NCI-H2107 treated with DMSO at 0.1 percent for 48 hours (cell line): ENCODE results near the gene HIF1AN.

Experiments
- DNase-seq: peaks from one replicate; lab custom pipeline; 2025; ENCODE audit not compliant: unreplicated experiment; lab: John Stamatoyannopoulos, UW

The HIF1AN gene

DNA sequence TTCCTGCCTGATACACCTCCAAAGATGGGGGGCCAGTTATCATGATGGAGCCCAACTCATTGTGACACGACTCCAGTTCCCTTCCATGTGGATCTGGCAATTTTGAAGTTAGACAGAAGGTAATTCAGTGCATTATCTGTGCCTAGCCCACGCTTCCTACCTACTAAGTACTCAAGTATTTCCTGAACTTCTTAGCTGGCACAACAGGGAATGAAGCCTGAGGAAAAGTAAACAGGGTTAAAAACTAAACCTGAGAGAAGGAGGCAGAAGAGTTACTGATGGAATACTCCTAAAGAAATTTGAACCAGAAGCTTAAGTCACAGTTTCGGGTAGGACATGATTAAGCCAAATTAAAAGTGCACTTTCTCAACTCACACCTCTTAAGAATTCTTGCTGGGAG is 14.9 kb upstream of the HIF1AN start:
- no peak for DNase-seq

DNA sequence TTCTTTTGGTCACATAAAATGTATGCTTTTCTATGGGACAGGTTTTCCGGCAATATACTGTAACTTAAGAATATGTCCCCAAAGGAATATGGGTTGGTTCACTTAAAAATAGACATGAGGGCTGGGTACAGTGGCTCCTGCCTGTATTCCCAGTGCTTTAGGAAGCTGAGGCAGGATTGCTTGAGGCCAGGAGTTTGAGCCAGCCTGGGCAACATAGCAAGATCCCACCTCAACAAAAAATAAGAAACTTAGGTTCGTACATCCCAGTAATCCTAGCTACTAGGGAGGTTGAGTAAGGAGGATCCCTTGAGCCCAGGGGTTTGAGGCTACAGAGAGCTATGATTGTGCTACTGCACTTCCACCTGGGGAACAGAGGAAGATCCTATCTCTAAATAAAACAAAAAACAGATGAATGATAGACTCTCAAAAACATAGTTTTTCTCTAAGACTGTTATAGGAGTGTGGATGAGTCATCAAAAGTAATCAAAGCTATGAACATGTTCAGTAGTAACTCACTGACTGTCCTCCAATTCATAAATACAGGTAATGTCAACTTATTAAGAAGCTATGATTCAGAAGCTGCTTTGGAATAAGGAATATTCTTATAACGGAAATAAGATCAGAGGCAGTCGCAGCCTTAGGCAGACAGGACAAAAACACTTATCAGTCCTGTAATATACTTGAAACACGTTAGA is 13.5 kb upstream of the HIF1AN start:
- DNase-seq = no peak

DNA sequence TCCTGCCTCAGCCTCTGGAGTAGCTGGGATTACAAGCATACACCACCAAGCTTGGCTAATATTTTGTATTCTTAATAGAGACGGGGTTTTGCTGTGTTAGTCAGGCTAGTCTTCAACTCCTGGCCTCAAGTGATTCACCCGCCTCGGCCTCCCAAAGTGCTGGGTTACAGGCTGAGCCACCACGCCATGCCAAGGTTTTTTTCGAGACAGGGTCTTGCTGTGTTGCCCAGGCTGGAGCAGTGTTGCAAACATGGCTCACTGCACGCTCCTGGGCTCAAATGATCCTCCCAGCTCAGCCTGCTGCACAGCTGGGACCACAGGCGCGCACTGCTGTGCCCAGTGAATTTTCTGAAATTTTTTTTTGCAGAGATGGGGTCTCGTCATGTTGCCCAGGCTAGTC is 12.8 kb upstream of the HIF1AN start:
- DNase-seq = no peak

DNA sequence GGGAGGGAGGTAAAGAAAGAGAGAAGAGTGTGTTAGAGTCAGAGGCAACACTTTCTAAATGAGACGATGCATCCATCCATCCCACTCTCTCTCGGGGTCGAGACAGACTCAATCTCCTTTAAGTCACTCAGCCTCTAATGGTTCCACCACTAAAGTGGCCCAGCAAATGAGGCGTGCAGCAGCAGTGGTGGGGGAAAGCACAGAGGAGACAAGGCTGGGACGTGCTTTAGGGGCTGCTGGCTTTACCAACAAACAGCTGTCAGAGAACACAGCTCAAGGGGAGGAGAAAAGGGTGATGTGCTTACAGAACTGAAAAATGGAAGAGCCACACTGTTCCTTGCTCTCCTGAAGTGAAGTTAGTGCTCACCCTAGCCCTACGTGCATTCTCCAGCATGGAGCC is 11.5 kb upstream of the HIF1AN start:
- no peak for DNase-seq

DNA sequence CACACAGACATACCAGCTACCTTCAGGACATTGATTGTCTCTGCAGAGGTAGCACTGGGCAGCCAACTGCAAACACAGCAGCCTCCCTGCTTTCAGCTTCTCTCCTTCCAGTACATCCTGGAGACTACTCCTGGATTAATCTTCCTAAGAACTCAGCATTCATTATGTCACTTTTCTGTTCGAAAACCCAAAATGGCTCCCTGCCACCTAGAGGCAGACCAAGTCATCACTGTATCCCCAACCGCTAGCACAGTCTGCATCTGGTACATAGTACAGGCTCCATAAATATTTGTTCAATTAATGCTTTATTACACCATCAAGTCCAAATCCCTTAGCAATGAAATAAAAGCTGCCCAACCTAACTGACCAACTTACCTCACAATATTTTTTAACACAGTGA is 11.1 kb upstream of the HIF1AN start:
- no peak for DNase-seq

DNA sequence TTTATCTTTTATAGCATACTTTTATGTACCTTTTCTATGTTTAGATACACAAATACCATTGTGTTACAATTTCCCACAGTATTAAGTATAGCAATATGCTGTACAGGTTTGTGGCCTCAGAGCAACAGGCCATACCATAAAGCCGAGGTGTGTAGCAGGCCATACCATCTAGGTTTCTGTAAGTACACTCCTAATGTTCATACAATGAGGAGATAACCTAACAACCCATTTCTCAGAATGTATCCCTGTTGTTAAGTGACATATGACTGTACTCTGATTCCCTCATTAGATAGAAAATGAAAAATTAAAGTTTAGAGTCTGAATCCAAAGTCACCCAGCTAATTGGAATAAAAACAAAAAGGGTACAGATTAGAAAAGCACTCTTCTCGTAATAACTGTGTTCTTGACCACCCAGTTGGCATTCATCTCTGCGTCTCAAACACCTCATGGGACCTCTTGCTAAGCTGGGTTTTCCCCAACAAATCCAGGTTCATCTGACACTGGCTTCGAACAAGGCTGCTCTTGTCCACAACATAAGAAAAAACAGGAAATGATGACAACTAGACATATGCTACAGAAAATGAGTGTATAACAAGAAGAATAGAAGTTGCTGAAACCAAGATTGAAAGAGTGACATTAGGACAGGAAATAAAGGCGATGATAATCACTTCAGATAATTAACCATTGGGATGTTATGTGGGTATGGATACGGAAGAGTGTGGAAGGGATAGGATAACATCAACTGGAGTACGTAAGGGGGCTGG is 7.4 kb upstream of the HIF1AN start:
- DNase-seq = no peak

DNA sequence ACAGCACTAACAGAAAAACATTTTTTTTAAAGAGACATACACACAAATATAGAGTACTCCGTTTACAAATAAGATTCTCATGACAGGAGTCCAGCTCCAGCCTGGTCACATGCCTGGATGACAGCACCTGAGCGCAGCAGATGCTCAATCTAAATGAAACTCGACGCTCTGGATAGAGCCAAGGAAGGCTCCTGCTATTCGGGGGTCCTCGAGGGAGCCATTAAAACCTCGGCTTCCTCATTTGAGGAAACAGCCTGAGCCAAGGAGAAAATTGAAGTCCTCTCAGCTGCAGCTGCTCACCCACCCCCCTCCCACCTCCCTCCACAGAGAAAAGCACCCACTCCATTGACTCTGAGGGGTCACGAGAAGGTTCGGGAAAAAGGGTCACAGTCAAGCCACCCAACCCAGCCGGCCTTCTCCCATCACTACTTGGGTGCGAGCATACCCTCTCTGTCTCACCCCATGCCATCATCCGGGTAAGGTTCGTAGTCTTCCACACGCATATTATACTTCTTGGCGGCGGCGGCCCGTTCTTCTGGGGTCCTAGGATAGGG is 6.7 kb upstream of the HIF1AN start:
- no peak for DNase-seq

DNA sequence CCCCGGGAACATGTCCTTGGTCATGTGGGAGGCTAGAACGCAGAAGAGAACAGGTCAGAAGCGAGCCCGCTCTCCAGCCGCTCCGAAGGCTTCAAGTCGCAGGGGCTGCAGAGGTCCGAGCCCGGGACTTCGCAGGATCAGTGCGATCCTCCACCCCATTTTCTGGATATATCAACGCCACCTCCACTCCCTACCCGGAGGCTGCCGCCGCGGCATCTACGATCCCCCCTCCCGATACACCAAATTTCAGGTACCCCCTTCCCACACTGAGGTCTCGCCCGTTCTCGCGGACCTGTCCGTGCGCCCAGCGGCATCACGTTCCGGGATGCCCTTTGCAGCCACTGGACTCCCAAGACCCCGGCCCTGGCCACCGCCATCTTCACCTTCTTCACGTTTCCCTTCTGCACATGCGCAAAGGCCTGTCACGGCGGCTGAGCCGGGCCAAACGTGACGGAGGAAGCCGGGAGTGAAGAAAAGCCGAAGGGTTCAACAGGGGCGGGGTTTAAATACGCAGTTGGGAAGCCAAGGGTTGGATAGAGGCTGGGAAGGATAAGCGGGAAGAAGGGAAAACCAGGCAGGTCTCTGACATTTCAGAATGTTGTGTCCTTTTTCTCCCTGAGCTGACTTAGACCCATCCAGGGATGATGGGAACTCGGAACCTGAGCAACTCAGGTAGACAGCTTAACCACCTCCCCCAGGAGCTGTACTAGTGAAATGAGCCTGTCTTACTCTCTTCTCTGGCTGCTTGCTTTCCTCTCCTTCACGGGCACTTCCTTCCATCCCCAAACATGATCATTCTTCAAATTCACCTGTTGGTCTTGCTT is 6.1 kb upstream of the HIF1AN start, which contains the start of gene NDUFB8:
Gene NDUFB8 (minus strand): TSS at position 397 of the 824 bp plus-strand sequence. CDS start 20 bp downstream, at position 377.
- peak; percentile 59 for DNase-seq

DNA sequence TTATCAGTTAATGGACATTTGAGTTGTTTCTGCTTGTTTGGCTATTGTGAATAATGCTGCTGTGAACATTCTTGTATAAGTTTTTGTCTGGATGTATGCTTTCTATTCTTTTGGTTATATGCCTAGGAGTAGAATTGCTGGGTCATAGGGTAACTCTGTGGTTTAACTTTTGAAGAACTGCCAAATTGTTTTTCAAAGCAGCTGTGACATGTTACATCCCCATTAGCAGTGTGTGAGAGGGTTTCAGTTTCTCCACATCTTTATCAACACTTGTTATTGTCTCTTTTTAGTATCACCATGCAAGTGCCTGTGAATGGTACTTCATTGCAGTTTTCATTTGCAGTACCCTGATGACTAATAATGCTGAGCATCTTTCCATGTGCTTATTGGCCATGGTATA is 4.0 kb upstream of the HIF1AN start:
- DNase-seq = no peak

DNA sequence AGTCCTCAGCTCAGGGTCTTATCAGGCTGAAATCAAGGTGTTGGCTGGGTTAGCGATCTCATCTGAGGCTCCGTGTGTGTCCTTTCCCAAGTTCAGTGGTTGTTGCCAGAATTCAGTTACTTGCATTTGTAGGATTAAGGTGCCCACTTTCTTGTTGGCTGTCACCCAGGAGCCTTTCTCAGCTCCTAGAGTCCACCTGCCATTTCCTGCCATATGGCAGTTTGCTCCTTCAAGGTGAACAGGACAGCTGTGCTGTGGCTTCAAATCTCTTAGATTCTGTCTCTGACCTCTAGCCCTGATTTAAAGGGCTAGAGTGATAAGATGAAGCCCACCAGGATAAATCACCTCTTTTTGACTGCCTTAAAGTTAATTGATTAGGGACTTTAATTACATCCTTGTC is 1.0 kb upstream of the HIF1AN start:
- no peak for DNase-seq

DNA sequence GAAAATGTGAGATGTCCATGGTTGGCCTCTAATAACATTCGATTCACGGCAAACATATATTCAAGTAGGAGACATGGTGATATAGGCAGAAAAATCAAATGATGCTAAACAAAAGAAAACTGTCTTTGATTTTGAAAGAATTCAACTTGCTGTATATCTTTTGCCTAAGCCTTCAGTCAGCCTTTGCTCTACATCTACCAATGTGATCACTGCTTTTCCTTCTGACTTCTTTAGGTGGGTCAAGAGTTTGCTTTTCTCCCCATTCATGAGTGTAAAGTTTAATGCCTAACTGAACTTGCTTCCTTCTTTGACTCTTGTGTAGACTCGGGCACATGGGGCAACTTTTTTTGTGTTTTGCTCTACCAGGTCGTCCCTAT is 417 bp upstream of the HIF1AN start:
- no peak for DNase-seq

DNA sequence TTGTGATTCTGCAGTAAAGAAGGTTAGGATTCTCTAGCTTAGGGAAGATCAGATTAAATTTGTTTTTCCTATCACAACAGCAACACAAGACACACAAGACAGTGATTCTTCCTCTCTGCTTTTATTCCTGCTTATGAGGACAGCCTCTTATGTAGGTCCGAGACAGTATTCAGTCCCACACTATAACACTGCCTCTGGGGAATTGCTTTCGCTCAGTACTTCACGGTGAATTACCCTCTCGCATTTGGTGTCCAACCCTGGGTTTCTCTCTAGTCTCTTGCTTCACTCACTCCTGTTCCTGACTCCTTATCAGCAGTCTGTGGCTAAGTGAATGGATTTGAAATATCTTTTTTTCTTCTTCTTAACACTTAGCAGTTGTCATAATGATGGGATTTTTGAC is 1.7 kb downstream of the HIF1AN start:
- DNase-seq = no peak

DNA sequence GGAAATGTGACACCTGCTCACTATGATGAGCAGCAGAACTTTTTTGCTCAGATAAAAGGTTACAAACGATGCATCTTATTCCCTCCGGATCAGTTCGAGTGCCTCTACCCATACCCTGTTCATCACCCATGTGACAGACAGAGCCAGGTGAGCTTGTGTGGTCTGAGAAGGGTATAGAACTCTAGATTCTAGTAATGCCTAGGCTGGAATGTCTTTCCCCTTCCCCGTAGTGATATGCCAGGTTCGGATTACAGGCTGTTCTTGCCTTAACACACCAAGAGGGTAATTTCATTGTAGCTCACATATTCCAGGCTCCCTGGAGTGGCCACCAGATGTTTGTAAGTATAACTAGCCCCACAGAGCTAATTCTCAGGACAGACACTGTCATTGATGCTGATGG is 9.2 kb downstream of the HIF1AN start:
- no peak for DNase-seq

DNA sequence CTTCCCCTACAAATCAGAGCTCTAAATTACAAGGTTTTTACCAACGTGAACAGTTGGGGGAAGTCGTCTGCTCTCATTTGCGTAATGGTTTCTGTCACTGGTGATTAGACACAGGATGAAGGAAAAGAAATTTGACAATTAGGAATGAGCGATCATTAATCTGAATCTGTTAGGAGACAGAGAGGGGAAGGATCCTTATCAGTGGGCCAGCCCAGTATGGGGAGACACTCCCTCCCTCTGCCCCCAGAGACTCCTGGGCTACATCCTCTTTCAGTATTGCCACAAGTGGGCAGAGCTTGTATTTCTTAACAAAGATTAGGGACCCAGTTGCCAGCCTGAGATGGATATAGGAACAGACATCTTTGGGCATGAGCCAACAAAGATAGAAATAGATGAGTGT is 15.5 kb downstream of the HIF1AN start:
- DNase-seq = no peak

DNA sequence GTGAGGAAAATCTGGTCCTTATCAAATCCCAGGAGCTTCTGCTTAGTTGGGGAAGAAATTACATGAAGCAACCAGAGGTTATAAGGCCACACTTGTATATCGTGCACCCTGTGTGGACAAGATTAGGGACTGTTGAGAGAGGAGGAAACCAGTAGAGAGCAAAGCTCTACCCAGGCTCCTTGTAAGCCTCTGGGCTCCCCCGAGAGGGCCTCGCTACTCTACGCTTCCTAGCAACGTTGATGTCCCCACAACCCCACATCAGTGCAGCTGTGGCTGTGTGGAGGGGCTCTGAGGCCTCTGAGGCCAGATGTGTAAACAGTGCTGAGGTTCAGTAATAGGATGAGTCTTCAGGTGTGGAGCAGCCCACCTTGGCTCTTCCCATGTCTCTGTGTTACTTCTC is 16.0 kb downstream of the HIF1AN start:
- DNase-seq = no peak

DNA sequence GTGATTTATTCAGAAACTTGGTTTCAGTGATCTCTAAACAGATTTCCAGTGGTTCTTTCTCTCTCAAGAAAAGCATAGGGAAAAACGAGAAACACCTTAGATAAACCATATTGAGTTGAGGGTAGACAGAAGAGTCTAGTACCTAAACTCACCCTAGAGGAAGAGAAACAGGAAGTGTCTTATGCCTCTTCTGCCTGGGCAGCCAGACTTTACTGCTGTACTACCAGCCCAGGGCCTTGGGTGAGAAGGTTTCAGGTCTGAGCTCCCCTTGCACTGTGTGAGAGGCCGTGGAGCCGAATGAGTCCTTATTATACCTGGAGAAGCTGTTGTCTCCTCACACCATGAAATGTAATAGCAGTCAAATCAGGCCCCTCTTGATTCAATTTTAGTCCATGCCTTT is 18.2 kb downstream of the HIF1AN start:
- DNase-seq = no peak

DNA sequence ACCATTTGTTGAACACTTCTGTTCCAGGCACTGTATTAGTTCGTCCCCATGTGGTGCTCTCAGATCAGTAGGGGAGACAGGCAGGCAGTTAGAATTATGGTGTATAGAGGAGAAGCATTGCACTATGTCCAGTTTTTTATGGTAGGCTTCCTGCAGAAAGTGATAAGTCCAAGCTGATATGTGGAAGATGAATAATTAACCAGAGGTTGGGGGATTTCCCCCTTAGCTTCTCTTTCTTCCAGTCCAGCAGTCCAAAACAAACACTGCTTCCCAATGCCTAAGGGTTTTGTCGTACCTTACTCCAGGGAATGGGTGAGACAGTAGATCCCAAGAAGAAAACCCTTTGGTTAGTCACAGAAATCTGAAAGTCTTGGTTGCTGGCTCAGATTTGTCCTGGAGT is 19.2 kb downstream of the HIF1AN start:
- no peak for DNase-seq

DNA sequence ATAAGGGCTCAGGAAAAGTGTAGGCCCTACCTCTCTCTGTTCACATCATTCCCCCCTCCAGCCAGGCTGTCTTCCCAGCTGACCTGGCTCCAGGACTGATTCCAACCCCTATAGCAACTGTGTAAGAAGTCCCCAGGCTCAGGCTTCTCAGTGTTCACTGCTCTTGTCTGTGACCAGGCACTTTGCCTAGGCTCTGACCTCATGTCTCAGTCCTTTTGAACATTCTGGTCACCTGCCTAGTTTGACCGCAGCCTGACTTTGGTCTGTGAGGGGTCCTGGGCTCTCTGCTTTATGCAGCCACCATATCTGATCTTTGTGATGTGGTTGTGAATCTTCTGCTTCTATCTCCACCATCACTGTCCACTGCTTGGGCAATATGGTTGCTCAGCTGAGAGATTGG is 24.5 kb downstream of the HIF1AN start:
- no peak for DNase-seq

DNA sequence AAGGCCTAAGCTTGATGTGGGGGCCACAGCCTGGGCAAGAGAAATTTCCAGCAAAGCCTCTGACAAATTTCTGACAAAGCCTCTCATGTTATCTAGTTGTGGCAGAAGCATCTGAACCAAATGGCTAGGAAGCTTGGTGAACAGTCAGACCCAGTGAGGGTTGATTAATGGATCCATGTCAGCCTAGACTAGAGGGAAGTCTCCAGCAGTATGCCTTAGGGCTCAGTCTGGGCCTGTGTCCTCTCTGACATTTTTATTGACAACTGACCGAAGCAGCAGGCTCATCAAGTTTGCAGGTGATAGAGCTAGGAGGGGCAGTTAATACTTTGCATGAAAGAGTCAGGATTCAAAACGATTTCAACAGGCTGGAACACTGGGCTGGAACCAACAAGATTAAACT is 25.3 kb downstream of the HIF1AN start:
- DNase-seq = no peak

DNA sequence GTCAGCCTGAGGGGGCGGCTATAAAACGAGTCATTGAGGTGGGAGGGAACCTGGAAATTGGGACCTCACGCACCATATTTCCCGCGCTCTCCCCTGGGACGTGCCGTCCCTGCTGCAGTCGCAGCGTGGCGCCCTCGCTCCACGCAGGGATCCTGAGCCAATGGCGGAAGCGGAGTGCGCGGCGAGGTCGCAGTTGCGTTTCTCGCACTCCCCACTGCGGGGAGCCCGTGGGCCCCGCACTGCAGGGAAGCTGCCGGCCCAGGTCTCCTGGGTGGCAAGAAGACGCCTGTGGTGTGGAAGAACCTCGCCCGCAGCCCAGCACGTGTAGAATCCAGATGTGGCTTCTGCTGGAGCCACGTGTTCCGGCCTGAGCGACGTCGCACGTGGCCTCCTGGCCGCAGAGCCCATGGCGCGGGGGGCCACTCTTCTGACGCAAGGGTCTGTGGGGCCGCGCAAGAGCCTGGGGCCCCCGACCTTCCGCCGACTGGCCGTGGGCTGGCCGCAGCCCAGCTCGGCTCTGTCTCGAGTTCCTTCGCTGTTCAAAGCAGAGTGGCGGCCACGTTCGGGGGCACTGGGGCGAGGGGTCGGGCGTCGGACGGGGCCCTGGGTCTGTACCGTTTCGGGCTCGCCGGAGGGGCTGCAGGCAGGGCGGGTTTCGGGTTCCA is 26.4 kb downstream of the HIF1AN start:
- peak; percentile 10 for DNase-seq
